ENCODE results near the gene CCL22.
"Not testable (repeated sequence)": the region's sequence is repeated elsewhere in the genome, so short reads cannot be mapped to it uniquely, and the experiment has no call there.

CCL22 gene

DNA sequence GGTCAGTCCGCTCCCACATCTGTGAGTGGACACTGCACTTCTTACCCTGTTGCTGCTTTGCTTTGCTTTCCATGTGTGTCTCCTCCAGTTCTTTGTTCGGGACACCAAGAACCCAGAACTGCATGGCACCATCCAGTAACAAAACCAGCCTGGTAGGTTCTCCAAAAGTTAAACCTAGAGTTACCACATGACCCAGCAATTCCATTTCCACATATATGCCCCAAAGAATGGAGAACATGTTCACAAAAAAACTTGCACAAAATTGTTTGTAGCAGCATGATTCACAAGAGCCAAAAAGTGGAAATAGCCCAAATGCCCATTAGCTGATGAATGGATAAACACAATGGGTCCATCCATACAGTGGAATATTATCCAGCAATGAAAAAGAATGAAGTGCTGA, 10.3 kb upstream of the CCL22 start:
- no peak for DNase-seq

DNA sequence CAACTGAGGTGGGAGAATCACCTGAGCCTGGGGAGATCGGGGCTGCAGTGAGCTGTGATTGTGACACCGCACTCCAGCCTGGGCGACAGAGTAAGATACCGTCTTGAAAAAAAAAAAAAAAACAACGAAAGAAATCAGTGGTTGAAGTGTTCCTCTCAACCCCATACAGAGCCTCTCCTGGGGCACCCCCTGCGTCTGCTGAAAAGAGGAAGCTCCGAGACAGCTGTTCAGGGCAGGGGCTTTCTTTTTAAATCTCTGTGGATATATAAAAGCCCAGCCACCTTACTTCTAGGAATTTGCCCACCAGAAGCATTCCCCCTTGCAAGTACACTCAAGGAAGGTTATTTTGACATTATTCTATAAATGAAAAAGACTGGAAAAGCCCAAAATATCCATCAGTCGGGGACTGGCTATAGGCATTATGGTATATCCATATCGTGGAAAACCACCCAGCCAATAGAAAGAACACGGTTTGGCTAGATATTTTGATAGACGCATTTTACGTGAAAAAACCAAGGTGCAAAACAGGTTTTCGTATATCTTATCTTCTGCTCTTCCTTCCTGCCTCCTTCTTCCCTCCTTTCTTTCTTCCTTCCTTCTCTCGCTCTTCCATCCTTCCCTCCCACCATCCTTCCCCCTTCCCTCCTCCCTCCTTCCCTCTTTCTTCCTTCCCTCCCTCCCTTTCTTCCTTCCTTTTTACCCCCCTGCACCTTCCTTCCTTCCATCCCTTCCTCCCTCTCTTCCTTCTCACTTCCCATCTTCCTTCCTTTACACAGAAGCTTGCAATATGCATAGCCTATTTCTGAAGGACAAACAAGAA, 9.2 kb upstream of the CCL22 start:
- DNase-seq, result no peak

DNA sequence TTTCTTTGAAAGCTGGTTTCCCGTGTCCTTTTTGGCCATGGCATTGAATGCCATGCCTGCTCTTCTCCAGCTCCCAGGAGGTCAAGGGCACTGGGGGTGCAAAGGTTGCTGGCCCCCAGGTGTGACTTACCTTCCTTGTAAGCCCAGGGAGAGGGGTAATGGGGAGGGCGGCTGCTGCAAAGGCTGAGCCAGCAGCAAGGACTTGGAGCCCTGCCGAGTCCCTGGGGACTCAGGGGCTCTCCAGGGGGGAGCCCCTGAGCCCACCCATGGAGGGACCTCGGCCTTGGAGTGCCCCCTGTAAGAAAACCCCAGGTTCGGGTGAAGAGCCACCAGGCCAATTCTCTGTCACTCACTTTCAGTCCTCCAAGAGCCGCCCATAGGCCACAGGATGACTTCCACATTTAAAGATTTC, 5.9 kb upstream of the CCL22 start:
- no peak for DNase-seq

DNA sequence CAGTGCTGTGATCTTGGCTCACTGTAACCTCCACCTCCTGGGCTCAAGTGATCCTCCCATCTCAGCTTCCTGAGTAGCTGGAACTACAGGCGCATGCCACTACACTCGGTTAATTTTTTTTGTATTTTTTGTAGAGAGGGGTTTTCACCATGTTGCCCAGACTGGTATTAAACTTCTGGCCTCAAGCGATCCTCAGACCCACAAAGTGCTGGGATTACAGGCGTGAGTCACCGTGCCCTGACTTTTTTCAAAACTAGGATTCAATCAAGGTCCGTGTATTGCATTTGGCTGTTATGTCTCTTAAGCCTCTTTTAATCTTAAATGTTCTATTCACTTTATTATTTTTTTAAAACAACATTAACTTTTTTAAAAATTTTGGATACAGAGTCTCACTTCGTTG, 4.3 kb upstream of the CCL22 start:
- no peak for DNase-seq

DNA sequence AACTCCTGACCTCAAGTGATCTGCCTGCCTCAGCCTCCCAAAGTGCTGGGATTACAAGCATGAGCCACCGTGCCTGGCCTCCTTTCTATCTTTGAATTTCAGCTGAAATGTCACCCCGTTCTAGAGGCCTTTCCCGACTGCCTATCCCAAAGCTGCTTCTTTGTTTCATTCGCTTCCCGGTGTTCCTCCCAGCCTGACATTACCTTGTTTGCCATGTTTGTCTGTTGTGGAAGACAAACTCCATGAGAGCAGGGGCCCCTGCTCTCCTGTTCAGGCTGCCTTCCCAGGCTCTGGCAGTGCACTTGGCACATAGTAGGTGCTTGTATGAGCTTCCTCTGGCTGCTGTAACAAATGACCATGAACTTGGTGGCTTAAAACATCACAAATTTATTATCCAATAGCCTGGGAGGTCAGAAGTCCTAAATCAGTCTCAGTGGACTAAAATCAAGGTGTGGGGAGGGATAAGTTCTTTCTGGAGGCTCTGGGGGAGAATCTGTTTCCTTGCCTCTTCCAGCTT, 2.6 kb upstream of the CCL22 start:
- no peak for DNase-seq

DNA sequence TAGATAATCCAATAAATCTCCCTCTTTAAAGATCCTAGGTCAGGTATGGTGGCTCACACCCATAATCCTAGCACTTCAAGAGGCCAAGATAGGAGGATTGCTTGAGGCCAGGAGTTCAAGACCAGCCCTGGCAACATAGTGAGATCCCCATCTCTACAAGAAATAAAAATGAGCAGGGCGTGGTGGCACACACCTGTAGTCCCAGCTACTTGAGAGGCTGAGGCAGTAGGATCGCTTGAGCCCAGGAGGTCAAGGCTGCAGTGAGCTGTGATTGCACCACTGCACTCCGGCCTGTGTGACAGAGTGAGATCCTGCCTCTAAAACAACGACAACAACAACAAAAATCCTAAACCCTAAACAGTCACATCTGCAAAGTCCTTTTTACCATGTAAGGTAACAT, 2.0 kb upstream of the CCL22 start:
- no peak for DNase-seq

DNA sequence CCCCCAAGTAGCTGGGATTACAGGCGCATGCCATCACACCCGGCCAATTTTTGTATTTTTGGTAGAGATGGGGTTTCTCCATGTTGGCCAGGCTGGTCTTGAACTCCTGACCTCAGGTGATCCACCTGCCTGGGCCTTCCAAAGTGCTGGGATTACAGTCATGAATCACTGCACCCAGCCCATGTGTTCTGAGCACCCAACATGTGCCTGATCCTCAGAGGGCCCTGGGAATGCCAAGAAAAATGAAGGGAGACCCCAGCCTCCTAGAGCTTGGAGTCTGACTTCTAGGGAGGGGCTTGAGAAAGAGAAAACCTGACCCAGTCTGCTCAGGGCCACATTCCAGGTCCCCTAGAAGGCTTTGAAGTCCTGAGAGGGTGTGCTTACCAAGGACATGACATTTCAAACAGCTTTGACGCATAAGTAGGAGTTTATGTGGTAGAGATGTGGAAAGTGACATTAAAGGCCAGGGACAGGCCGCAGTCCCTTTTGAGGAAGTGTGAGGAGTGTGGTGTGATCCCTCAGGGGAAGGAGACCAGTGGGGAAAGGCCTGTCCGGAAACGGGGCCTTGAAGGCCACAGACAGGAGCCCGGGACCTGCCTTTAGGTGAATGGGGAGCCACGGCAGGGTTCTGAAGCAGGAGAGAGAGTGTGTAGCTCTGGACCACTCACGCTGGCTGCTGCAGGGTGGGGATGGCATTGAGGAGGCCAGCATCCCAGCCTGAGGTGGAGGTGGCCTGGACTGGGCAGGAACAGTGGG, 1.1 kb upstream of the CCL22 start:
- DNase-seq, result no peak

DNA sequence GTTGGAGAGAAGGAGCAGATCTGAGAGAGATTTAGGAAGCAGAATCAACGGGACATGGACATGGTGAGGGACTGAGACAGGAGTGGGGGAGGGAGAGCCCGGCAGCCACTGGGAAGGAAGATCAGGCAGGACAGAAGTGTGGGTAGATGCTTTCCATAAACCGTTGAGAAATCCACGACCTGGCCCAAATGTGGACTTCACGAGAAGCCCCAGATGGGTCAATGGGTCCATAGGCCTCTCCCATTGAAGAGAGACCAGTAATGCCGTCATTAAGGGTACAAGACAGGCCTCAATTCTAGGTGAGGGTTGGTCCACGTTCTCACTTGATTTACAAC, 530 bp upstream of the CCL22 start:
- no peak for DNase-seq

DNA sequence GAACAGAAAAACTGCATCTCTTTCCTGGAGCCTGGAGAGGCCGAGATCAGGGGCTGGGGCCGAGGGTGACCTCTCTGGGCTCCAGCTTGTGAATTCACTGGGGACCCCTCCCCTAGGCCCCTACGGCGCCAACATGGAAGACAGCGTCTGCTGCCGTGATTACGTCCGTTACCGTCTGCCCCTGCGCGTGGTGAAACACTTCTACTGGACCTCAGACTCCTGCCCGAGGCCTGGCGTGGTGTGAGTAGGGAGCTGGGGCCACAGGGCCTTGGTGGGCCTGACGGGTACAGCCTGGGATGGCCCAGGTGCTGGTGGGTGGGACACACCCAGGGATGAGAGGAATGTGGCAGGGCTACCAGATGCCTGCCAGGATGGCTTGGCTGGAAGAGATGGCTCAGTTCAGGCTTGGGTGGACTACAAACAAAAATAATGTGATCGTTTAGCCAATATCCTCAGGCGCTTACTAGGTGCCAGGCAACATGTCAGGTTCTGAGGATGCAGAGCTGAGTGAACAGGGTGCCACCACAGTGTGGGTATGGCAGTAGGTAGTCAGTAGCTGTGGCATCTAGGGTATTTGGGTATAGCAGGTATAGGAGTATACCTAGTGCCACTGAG, 1.8 kb downstream of the CCL22 start:
- no peak for DNase-seq

DNA sequence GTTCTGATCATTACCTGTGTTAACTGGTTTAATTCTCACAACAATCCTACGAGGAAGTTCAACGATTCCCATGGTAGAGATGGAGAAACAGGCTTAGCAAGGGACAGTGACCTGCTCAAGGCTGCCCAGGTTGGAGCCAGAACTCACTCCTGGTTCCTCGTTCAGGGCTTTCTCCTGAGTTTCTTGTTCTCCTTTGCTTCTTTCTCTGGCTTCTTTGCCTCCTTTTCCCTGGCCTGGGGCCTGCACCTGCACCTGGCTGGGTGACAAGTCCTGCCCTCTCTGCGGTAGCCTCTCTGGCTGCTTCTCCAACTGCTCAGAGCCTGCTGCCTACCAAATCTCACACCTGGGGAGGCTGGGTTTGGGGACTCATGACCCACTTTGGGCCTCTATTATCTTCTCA, 2.8 kb downstream of the CCL22 start:
- no peak for DNase-seq

DNA sequence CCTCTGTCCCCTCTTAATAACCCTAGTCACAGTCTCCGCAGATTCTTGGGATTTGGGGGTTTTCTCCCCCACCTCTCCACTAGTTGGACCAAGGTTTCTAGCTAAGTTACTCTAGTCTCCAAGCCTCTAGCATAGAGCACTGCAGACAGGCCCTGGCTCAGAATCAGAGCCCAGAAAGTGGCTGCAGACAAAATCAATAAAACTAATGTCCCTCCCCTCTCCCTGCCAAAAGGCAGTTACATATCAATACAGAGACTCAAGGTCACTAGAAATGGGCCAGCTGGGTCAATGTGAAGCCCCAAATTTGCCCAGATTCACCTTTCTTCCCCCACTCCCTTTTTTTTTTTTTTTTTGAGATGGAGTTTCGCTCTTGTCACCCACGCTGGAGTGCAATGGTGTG, 5.6 kb downstream of the CCL22 start:
- DNase-seq, result no peak

DNA sequence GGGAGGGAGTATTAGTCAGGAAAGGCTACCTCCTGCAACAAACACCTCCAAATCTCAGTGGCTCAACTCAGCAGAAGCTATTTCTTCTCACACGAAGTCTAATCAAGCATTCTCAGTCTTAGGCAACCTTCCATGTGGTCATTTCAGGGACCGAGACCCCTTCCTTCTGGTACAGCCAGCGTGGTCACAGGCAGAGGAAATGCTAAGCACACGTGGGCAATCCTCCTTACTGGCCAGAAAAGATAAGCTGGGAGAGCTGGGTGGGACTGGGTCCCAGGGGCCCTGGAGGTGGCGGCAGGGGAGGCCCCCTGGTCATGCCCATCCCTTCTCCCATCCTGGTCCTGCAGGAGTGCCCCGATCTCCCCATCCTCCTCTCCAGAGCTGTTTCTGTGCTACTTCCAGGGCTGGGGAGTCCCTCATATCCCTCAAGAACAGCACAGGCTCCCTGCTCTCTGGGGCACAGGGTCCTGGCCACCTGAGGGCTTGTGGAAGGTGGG, 8.0 kb downstream of the CCL22 start:
- DNase-seq, result no peak

DNA sequence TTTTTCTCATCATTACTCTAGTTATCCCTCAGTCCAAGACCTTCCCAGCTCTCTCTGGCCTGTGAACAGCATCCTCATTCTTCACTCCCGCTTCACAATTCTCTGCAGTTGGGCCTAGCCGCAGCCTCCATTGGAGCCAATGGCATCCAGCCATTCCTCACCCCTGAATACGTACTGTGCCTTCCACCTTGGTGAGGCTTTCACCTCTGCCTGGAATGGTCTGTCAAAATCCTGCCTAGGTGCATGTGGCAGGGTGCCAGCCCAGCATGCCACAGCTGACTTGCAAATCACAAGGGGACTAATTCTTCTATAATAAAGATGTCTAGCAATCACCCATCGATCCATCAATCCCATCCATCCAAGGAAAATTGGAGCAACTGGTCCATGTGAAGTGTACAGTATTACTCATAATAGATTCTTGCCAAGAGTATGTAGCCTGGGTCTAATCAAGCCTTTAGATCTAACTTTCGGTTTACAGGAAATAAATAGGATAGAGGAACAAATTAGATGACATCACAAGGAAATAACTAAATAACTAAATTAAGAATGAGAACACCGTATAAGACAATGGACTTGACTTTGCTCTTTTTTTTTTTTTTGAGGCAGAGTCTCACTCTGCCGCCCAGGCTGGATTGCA, 8.7 kb downstream of the CCL22 start:
- DNase-seq, result no peak

DNA sequence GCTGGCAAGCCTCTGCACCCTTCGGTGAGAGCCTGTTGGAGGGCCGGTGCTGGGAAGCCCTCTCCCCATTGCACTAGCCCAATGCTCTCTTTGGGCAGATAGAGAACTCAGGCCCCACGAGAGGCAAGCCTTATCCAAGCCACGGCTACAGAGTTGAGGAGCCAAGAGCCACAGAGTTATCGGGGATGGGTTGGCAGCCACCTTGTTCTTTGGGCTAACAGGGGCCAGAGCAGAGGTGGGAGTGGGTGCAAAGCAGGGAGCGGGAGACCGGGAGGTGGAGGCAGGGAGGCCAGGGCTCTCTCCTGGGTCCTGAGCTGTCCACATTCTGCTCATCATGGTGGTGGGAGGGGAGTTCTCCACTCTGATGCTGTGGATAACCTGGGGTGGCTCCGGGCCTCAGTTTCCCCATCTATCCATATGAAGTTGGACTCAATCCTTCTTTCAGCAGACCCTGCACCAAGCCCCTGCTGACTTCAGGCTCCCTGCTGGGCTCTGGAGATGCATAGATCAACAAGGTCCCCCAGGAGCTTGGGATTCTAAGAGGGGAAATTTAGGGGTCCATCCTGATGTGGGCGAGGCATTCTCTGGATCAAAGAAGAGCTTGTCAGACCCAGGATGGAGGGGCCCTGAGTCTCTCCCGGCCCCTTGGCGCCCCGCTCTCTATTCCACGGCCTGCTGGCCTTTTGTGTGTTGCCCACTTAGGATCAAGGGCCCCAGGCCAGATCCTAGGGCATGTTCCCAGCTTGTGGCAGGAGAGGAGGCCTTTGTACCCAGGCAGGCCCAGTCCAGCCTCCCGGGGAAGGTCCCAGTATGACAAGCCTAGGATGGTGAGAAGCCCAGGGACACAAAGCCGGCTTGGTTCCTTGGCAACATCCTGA, 13.2 kb downstream of the CCL22 start:
- no peak for DNase-seq

DNA sequence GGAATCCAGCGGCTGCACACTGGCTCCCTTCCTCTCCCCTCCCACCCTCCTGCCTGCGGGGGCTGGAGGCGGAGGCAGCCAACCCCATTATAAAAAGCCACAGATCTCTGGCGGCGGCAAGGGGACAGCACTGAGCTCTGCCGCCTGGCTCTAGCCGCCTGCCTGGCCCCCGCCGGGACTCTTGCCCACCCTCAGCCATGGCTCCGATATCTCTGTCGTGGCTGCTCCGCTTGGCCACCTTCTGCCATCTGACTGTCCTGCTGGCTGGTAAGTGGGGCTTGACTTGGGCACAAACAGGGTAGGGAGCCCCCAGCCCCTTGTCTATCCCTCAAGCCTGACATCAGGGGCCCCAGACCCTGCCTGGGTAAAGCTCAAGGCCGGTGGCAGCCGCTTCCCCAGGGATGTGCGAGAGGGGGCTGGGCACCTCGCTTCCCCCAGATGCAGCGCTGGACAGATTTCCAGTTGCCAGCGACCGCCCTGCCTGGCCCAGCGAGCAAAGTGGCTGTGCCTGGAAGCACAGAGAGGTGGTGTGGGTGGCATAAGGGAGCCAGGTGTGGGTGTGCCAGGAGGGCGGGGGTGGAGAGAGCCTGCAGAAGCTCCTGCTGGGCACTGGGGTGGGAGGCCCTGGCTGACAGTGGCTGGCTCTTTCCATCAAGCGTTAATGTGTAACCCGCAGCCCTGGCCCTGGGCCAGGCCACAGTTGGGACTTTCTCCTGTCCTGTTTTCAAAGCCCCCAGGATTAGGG, 14.0 kb downstream of the CCL22 start, which contains the start of gene CX3CL1:
Gene CX3CL1, plus strand, starts transcription at position 119 of the 745 bp plus-strand sequence. Its CDS starts 79 bp downstream, at position 198.
- DNase-seq, result no peak

DNA sequence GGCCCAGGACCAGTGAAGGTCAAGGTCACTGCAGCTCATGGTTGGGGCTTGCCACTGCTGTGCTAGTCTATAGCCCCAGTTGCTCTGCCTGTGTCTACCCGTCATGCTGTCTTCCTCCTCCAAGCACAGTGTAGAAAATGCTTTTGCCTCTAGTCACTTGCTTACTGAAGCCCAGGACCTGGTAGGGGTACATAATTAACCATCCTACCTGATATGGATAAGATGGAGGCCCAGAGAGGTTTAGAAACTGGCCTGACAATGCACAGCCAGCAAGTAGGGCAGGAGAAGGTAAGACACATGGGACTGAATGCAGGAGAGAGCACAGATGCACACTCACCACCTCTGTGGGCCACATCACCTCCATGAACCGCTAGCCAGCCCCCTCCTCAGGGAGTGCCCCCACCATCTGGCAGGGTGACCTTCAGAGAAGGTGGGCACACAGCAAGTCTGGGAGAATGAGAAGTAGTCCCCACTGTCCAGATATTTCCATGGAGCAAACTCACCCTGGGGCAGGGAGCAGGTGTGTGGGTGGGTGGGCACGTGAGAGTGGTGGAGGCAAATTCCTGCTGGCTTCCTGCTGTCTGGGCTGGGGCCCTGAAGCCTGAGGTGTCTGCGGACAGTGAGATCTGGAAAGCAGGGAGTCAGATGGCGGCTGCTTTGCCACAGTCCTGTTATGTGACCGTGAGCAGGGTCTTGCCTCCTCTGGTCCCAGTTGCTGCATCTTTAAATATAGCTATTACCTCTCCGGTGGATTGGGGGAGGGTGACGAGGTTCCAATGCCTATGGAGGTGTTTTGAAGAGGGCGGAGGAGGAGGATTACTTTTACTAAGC, 14.7 kb downstream of the CCL22 start:
- DNase-seq, result no peak

DNA sequence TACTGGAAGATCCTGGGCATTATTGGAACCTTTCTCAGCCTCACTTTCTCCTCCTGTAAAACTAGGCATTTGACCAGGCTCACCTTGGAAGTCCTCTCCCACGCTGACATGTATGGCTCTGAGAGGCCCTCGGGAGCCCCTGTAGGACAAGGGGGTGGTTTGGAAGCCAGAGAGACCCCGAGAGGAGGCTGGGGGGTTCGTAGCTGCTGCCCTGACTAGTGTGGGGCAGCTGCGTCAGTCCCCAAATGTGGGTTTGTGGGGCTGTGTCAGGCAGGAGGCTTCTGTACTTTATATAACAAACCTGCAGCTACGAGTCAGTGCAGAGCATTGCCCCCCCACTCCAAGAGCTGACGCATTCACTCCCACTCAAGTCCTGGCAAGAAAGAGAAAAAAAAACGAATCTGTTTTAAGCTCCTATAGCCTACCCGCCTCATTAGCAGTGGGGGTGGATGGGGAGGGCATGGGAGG, 15.5 kb downstream of the CCL22 start:
- peak; percentile 62 for DNase-seq

DNA sequence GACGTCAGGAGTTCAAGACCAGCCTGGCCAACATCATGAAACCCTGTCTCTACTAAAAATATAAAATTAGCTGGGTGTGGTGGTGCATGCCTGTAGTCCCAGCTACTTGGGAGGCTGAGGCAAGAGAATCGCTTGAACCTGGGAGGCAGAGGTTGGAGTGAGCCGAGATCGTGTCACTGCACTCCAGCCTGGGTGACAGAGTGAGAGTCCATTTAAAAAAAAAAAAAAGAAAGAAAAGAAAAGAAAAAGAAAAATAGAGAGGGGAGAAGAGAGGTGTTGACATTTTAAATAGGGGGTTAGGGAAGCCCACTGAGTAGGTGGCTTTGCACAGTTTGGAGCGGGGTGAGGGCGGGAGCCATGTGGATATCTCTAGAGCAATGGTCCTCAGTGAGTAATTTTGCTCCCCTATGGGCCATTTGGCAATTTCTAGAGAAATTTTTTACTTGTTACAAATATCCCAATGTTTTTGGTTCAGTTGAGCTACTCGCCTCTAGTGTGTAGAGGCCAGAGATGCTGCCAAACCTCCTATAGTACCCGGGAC, 16.4 kb downstream of the CCL22 start:
- not testable (repeated sequence) for DNase-seq

DNA sequence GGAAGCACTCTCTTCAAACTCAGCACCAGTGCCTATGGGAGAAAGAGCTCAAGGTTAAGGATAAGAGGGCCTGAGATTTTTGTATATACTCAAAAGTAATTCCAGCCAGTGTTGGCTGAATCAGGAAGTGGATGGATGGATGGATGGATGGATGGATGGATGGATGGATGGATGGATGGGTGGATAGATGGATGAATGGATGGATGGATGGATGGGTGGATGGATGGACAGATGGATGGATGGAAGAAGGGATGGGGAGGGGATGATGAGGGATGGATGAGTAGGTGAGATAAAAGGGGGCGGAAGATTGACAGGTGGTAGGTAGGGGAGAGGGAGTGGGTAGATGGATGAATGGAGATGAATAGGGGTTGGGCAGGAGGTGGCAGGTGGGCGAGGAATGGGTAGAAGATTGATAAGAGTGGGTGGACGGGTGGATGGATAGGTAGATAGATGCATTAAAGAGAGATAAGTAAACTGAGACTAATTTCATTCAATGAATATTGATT, 17.8 kb downstream of the CCL22 start:
- no peak for DNase-seq
